Activated CD4-positive, alpha-beta T cell treated with anti-CD3 and anti-CD28 coated beads for 36 hours (primary cell): ENCODE results near the gene SPTBN1. TPM values are rescaled to one million over a fixed set of nuclear protein-coding genes. Genes with fewer than 3 reads are reported as not detected.

Source experiments
- ATAC-seq: fragments of 200-7000 bp; cut with Tn5 transposase; one replicate; pipeline ENCODE4 v1.10.0; 2021; ENCODE audit warnings: mild to moderate bottlenecking, moderate library complexity
- CTCF ChIA-PET: fragments of 350-600 bp; sonication (Branson Sonifier 250); formaldehyde crosslinking; loops from one replicate; lab custom pipeline; 2021; ENCODE audit warnings: antibody characterized with exemption; lab: Charles Lee
- POLR2A ChIA-PET: fragments of 350-600 bp; sonication (Branson Sonifier 250); formaldehyde crosslinking; loops from one replicate; lab custom pipeline; 2021; ENCODE audit warnings: antibody characterized with exemption, inconsistent platforms; lab: Charles Lee
- DNase-seq: peaks from one replicate; pipeline ENCODE4 v3.0.0-alpha.2; 2020
- H3K27ac Mint-ChIP-seq: one replicate; pipeline ENCODE4 v1.8.0; 2021; ENCODE audit warnings: mixed read lengths
- H3K27me3 Mint-ChIP-seq: one replicate; pipeline ENCODE4 v1.8.0; 2021; ENCODE audit warnings: mixed read lengths
- H3K36me3 Mint-ChIP-seq: one replicate; pipeline ENCODE4 v1.8.0; 2021; ENCODE audit warnings: low read depth, mixed read lengths
- H3K4me1 Mint-ChIP-seq: one replicate; pipeline ENCODE4 v1.8.0; 2021; ENCODE audit warnings: mixed read lengths
- H3K4me3 Mint-ChIP-seq: one replicate; pipeline ENCODE4 v1.8.0; 2021; ENCODE audit warnings: mild to moderate bottlenecking, moderate library complexity, mixed read lengths
- H3K9me3 Mint-ChIP-seq: one replicate; pipeline ENCODE4 v1.8.0; 2021; ENCODE audit warnings: low read depth, mixed read lengths
- intact Hi-C, 2 experiments: fragments of 100-400 bp; cut with DNase I in 1 of 2; cut with micrococcal nuclease in 1 of 2; formaldehyde crosslinking; loops; one replicate each; pipeline versions ENCODE4 v1.14.2 to v1.15.1; 2022 to 2024; cut with DNase I, micrococcal nuclease
- total RNA-seq, 2 experiments: library from RNA; stranded (reverse); gene quantifications; one replicate each; pipeline ENCODE4 v1.2.3, GENCODE V29; 2021

SPTBN1 gene
- total RNA-seq, 2 experiments from 2014 or later: 76.6 to 86.8 TPM

GRCh38 chr2:54422072-54422581, 34.0 kb upstream of the SPTBN1 start:
- Mint-ChIP-seq H3K27me3 (no peaks in the 10 kb centered on the region), H3K36me3 (no peaks in the 10 kb centered on the region), H3K9me3 (peaks cover 6% of the 10 kb centered on the region), H3K4me3 (no peak overlapping the region), H3K27ac (peak overlapping the region; percentile 1), H3K4me1 (peaks cover 8% of the 10 kb centered on the region)
- CTCF ChIA-PET: no interaction called here
- intact Hi-C loops: no loop called here
- ATAC-seq (peak; percentile 55), DNase-seq (peak; percentile 62)
- POLR2A ChIA-PET: interaction anchor here (0.5 kb wide), 1 partner anchor 103 kb away, joined by 3 read pairs; no protein-coding TSS in a partner anchor

DNA sequence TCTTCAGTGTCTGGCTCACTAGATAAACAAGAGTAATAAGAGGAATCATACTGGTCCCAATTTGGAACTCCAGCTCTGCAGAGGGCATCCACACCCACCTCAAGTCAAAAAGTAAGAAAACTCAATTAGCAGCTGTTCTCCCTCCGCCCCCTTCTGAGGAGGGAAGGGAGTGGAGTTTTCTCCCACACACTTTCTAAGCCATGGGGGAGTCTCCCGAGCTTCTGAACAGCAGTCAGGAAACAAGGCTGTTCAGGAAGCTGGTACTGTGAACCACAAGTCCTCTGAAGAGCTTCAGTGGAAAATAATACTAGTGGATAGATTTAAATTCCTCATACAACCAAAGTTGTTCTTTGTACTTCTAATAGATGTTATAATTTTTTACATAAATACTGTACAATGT, 32.9 kb upstream of the SPTBN1 start:
- Mint-ChIP-seq H3K36me3 (no peaks in the 10 kb centered on the region), H3K27ac (no peak overlapping the region), H3K4me1 (peaks cover 8% of the 10 kb centered on the region), H3K4me3 (no peak overlapping the region), H3K9me3 (peaks cover 6% of the 10 kb centered on the region), H3K27me3 (no peaks in the 10 kb centered on the region)
- ChIA-PET CTCF (interaction anchor here (1.2 kb wide), 1 partner anchor 12 kb away, joined by 4 read pairs; no protein-coding TSS in a partner anchor), POLR2A (no interaction called here)
- DNase-seq: no peak
- ATAC-seq: no peak
- intact Hi-C loops: no loop called here

GRCh38 chr2:54424555-54425163, 31.5 kb upstream of the SPTBN1 start:
- ChIA-PET CTCF (interaction anchor here (0.7 to 0.8 kb wide), 2 partner anchors 197 to 245 kb away, joined by 3 read pairs; no protein-coding TSS in a partner anchor), POLR2A (interaction anchor here (0.6 kb wide), 1 partner anchor 150 kb away, joined by 3 read pairs; no protein-coding TSS in a partner anchor)
- intact Hi-C loops: no loop called here
- ATAC-seq (no peak), DNase-seq (no peak)
- Mint-ChIP-seq H3K27ac (no peak overlapping the region), H3K9me3 (peaks cover 6% of the 10 kb centered on the region), H3K36me3 (no peaks in the 10 kb centered on the region), H3K4me1 (peaks cover 8% of the 10 kb centered on the region), H3K4me3 (no peak overlapping the region), H3K27me3 (no peaks in the 10 kb centered on the region)

GRCh38 chr2:54428108-54428831, 27.9 kb upstream of the SPTBN1 start:
- no peaks in the 10 kb centered on the region for H3K27me3 Mint-ChIP-seq

GRCh38 chr2:54429054-54429453, 27.1 kb upstream of the SPTBN1 start:
- Mint-ChIP-seq H3K27me3 (no peaks in the 10 kb centered on the region), H3K9me3 (no peaks in the 10 kb centered on the region), H3K36me3 (no peaks in the 10 kb centered on the region), H3K27ac (no peak overlapping the region), H3K4me1 (peaks cover 4% of the 10 kb centered on the region), H3K4me3 (no peak overlapping the region)
- ATAC-seq (no peak), DNase-seq (no peak)
- intact Hi-C loops: no loop called here
- ChIA-PET POLR2A (interaction anchor here (0.6 kb wide), 1 partner anchor 1752 kb away, joined by 5 read pairs; no protein-coding TSS in a partner anchor), CTCF (no interaction called here)

More at GRCh38 chr2:54428108-54428831, 27.9 kb upstream of the SPTBN1 start:
- DNase-seq (no peak), ATAC-seq (no peak)
- H3K36me3 Mint-ChIP-seq: no peaks in the 10 kb centered on the region
- ChIA-PET CTCF (no interaction called here), POLR2A (no interaction called here)
- no peak overlapping the region for H3K27ac Mint-ChIP-seq
- H3K9me3 Mint-ChIP-seq: no peaks in the 10 kb centered on the region
- H3K4me1 Mint-ChIP-seq: peaks cover 4% of the 10 kb centered on the region
- H3K4me3 Mint-ChIP-seq: no peak overlapping the region
- intact Hi-C loops: no loop called here

- Mint-ChIP-seq H3K4me1 (peaks cover 4% of the 10 kb centered on the region), H3K36me3 (no peaks in the 10 kb centered on the region), H3K4me3 (no peak overlapping the region), H3K27me3 (no peaks in the 10 kb centered on the region), H3K27ac (no peak overlapping the region), H3K9me3 (no peaks in the 10 kb centered on the region)
- ChIA-PET CTCF (interaction anchor here (0.6 kb wide), 1 partner anchor 159 kb away, joined by 3 read pairs; no protein-coding TSS in a partner anchor), POLR2A (interaction anchor here (0.6 kb wide), 1 partner anchor 1751 kb away, joined by 5 read pairs; no protein-coding TSS in a partner anchor)
- DNase-seq (no peak), ATAC-seq (peak; percentile 53)
- intact Hi-C loops: no loop called here
Measured at GRCh38 chr2:54429811-54430551, 26.1 kb upstream of the SPTBN1 start.

- H3K4me1 Mint-ChIP-seq: peaks cover 4% of the 10 kb centered on the region
- ChIA-PET CTCF (no interaction called here), POLR2A (no interaction called here)
- intact Hi-C loops: no loop called here
- no peaks in the 10 kb centered on the region for H3K27me3 Mint-ChIP-seq
- H3K9me3 Mint-ChIP-seq: no peaks in the 10 kb centered on the region
- no peak overlapping the region for H3K4me3 Mint-ChIP-seq
- DNase-seq (no peak), ATAC-seq (no peak)
- H3K27ac Mint-ChIP-seq: no peak overlapping the region
- no peaks in the 10 kb centered on the region for H3K36me3 Mint-ChIP-seq
Measured at GRCh38 chr2:54430649-54431048, 25.5 kb upstream of the SPTBN1 start.

GRCh38 chr2:54432251-54433015, 23.7 kb upstream of the SPTBN1 start:
- ATAC-seq (no peak), DNase-seq (no peak)
- no peaks in the 10 kb centered on the region for H3K36me3 Mint-ChIP-seq
- H3K4me3 Mint-ChIP-seq: no peak overlapping the region
- H3K27me3 Mint-ChIP-seq: no peaks in the 10 kb centered on the region
- H3K27ac Mint-ChIP-seq: no peak overlapping the region
- POLR2A ChIA-PET: no interaction called here
- no peaks in the 10 kb centered on the region for H3K9me3 Mint-ChIP-seq
- CTCF ChIA-PET: no interaction called here
- intact Hi-C loops: no loop called here
- H3K4me1 Mint-ChIP-seq: peaks cover 4% of the 10 kb centered on the region

DNA sequence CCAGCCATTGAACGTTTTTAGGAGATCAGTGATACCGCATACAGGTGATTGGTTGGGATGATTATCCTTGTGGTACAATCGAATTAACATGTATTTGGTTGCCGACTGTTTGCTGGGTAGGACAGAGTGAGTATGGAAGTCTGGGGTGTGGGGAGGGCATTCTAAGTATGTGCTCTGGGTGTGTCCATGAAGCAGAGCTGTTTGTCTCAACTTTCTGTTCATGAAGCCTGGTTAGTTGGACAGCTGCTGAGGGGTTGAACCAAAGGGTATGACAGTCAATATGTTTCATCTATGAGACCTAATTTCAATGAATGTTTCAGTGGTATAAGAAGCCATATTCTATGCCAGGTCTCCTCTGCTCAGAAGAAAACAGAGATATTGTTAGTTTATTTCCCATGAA, 21.9 kb upstream of the SPTBN1 start:
- DNase-seq: no peak

GRCh38 chr2:54434711-54435110, 21.4 kb upstream of the SPTBN1 start:
- no peak for ATAC-seq
- no peak overlapping the region for H3K27ac Mint-ChIP-seq
- no peak overlapping the region for H3K4me3 Mint-ChIP-seq

More for the DNA sequence above, 21.9 kb upstream of the SPTBN1 start:
- no peak overlapping the region for H3K27ac Mint-ChIP-seq
- peaks cover 4% of the 10 kb centered on the region for H3K4me1 Mint-ChIP-seq
- H3K27me3 Mint-ChIP-seq: no peaks in the 10 kb centered on the region
- no peak for ATAC-seq
- H3K4me3 Mint-ChIP-seq: no peak overlapping the region
- POLR2A ChIA-PET: no interaction called here
- no peaks in the 10 kb centered on the region for H3K9me3 Mint-ChIP-seq
- H3K36me3 Mint-ChIP-seq: no peaks in the 10 kb centered on the region
- intact Hi-C loops: no loop called here
- CTCF ChIA-PET: no interaction called here

More at GRCh38 chr2:54434711-54435110, 21.4 kb upstream of the SPTBN1 start:
- ChIA-PET POLR2A (interaction anchor here (0.6 kb wide), 1 partner anchor 459 kb away, joined by 3 read pairs; no protein-coding TSS in a partner anchor), CTCF (interaction anchor here (1.3 kb wide), 1 partner anchor 11 kb away, joined by 4 read pairs; no protein-coding TSS in a partner anchor)
- Mint-ChIP-seq H3K9me3 (no peaks in the 10 kb centered on the region), H3K36me3 (no peaks in the 10 kb centered on the region), H3K4me1 (peaks cover 4% of the 10 kb centered on the region), H3K27me3 (no peaks in the 10 kb centered on the region)
- intact Hi-C loops: no loop called here
- no peak for DNase-seq
